IMR-90 (cell line): ENCODE results near the gene ASB13. TPM values are rescaled to one million over a fixed set of nuclear protein-coding genes. Genes with fewer than 3 reads are reported as not detected.

Source experiments
- ATAC-seq: fragments of 200-7000 bp; cut with Tn5 transposase; 2 replicates; pipeline ENCODE4 v1.9.1; 2020; ENCODE audit warnings: low read depth, mild to moderate bottlenecking, moderate library complexity
- BruUV-seq: library from RNA; stranded (reverse); fragments of 400-500 nt; replicated peaks from 2 replicates; lab custom pipeline; 2021; lab: Mats Ljungman, UMichigan
- CTCF ChIA-PET: fragments of 300-600 bp; formaldehyde crosslinking; extraction: SDS; loops from one replicate; lab custom pipeline; 2021; ENCODE audit warnings: antibody characterized with exemption; lab: Yijun Ruan, JAX
- POLR2A ChIA-PET: fragments of 300-600 bp; sonication (Branson Sonifier 250); formaldehyde crosslinking; loops from one replicate; lab custom pipeline; 2022; ENCODE audit warnings: antibody characterized with exemption; ENCODE audit not compliant: unreplicated experiment; lab: Charles Lee
- DNase-seq: peaks from one replicate; pipeline ENCODE4 v3.0.0; 2013
- H2AFZ ChIP-seq: replicated peaks from 2 replicates; pipeline ENCODE3; 2013; ENCODE audit warnings: low read length, mild to moderate bottlenecking; ENCODE audit not compliant: poor library complexity
- H2AK5ac ChIP-seq: 2 replicates; pipeline ENCODE4 v1.6.1; 2013; ENCODE audit warnings: low read depth, low read length, inconsistent platforms
- H2AK9ac ChIP-seq: replicated peaks from 2 replicates; pipeline ENCODE3; 2013; ENCODE audit warnings: mild to moderate bottlenecking, low read depth, low read length, moderate library complexity; ENCODE audit not compliant: poor library complexity
- H2BK120ac ChIP-seq: 2 replicates; pipeline ENCODE4 v1.6.1; 2013; ENCODE audit warnings: low read depth, low read length, inconsistent platforms
- H2BK15ac ChIP-seq: 3 replicates; pipeline ENCODE4 v1.6.1; 2013; ENCODE audit warnings: low read depth, low read length, inconsistent platforms
- H2BK20ac ChIP-seq: 2 replicates; pipeline ENCODE4 v1.6.1; 2013; ENCODE audit warnings: low read depth, mild to moderate bottlenecking, inconsistent platforms, low read length, moderate library complexity
- H2BK5ac ChIP-seq: 2 replicates; pipeline ENCODE4 v1.6.1; 2013; ENCODE audit warnings: mild to moderate bottlenecking, low read depth, low read length, inconsistent platforms; ENCODE audit not compliant: poor library complexity, severe bottlenecking
- H3K14ac ChIP-seq: replicated peaks from 2 replicates; pipeline ENCODE4 v1.6.1; 2013; ENCODE audit warnings: low read depth, low read length, inconsistent platforms
- H3K18ac ChIP-seq: 2 replicates; pipeline ENCODE4 v1.6.1; 2013; ENCODE audit warnings: low read depth, low read length, control low read depth
- H3K23ac ChIP-seq: 2 replicates; pipeline ENCODE4 v1.6.1; 2013; ENCODE audit warnings: low read depth, low read length, inconsistent platforms
- H3K27ac ChIP-seq: 2 replicates; pipeline ENCODE4 v1.5.1; 2013; ENCODE audit warnings: mild to moderate bottlenecking, control low read depth, low read length; ENCODE audit not compliant: insufficient read depth
- H3K27me3 ChIP-seq: 2 replicates; pipeline ENCODE4 v1.6.1; 2013; ENCODE audit warnings: low read length; ENCODE audit not compliant: control insufficient read depth, insufficient read depth
- H3K36me3 ChIP-seq: 2 replicates; pipeline ENCODE4 v1.6.1; 2013; ENCODE audit warnings: low read length, mixed read lengths; ENCODE audit not compliant: control insufficient read depth, insufficient read depth
- H3K4ac ChIP-seq: 2 replicates; pipeline ENCODE4 v1.6.1; 2013; ENCODE audit warnings: low read depth, low read length, inconsistent platforms
- H3K4me1 ChIP-seq: 2 replicates; pipeline ENCODE4 v1.6.1; 2013; ENCODE audit warnings: low read length, mixed read lengths; ENCODE audit not compliant: control insufficient read depth, insufficient read depth
- H3K4me2 ChIP-seq: 2 replicates; pipeline ENCODE4 v1.6.1; 2013; ENCODE audit warnings: low read depth, mild to moderate bottlenecking, control low read depth, low read length, moderate library complexity
- H3K4me3 ChIP-seq: 2 replicates; pipeline ENCODE4 v1.5.1; 2013; ENCODE audit warnings: low read depth, mild to moderate bottlenecking, control low read depth, low read length, moderate library complexity; ENCODE audit not compliant: insufficient read depth
- H3K56ac ChIP-seq: 2 replicates; pipeline ENCODE4 v1.6.1; 2013; ENCODE audit warnings: low read length, inconsistent platforms; ENCODE audit not compliant: insufficient read depth; ENCODE audit errors: extremely low read depth
- H3K79me1 ChIP-seq, 2 experiments: 2 replicates each; pipeline ENCODE4 v1.6.1; 2013; ENCODE audit warnings: low read length in 2 of 2, inconsistent platforms in 1 of 2, low read depth in 1 of 2
- H3K9ac ChIP-seq: 2 replicates; pipeline ENCODE4 v1.6.1; 2013; ENCODE audit warnings: low read depth, low read length, control low read depth
- H3K9me1 ChIP-seq: 2 replicates; pipeline ENCODE4 v1.6.1; 2013; ENCODE audit warnings: low read length, inconsistent platforms; ENCODE audit not compliant: insufficient read depth
- H3K9me3 ChIP-seq: 2 replicates; pipeline ENCODE4 v1.6.1; 2013; ENCODE audit warnings: low read length; ENCODE audit not compliant: control insufficient read depth, insufficient read depth
- H4K20me1 ChIP-seq: 2 replicates; pipeline ENCODE4 v1.6.1; 2013; ENCODE audit warnings: low read length, inconsistent platforms; ENCODE audit not compliant: insufficient read depth
- H4K5ac ChIP-seq: 2 replicates; pipeline ENCODE4 v1.6.1; 2013; ENCODE audit warnings: mild to moderate bottlenecking, low read depth, low read length, control low read depth
- H4K8ac ChIP-seq, 2 experiments: 2 replicates each; pipeline ENCODE4 v1.6.1; 2013; ENCODE audit warnings: low read depth in 2 of 2, low read length in 2 of 2, control low read depth in 1 of 2, inconsistent platforms in 1 of 2
- H4K91ac ChIP-seq: 2 replicates; pipeline ENCODE4 v1.6.1; 2013; ENCODE audit warnings: low read depth, low read length, inconsistent platforms; ENCODE audit not compliant: insufficient read depth
- RFX5 ChIP-seq: IDR thresholded peaks from 2 replicates; pipeline ENCODE4 v1.8.0; 2012; ENCODE audit warnings: low read depth, mild to moderate bottlenecking, low read length, moderate library complexity
- WGBS, 2 experiments: methylation state at CpG; one replicate each; pipeline versions ENCODE4 v1.1.5 to v1.1.7; 2013; ENCODE audit warnings: missing lambda C conversion rate in 2 of 2; ENCODE audit not compliant: insufficient read length in 1 of 2; ENCODE audit errors: extremely low coverage in 2 of 2; 5-methylcytosine and 5-hydroxymethylcytosine counted together
- dilution Hi-C: fragments of 300-500 bp; cut with HindIII; formaldehyde crosslinking; loops from one replicate; pipeline ENCODE4 v1.14.3; 2018; ENCODE audit warnings: low sequenced_read_pairs; ENCODE audit not compliant: unreplicated experiment
- in situ Hi-C: fragments of 300-500 bp; cut with MboI; formaldehyde crosslinking; loops from 3 replicates; pipeline ENCODE4 v1.14.3; 2019; ENCODE audit warnings: low sequenced_read_pairs, inconsistent platforms, mixed read lengths
- intact Hi-C: fragments of 100-400 bp; cut with micrococcal nuclease; formaldehyde crosslinking; loops from 2 replicates; pipeline ENCODE4 v1.10.0; 2022
- polyA plus RNA-seq, 3 experiments: library from polyadenylated mRNA; depleted of rRNA; stranded (reverse); fragments of >200 nt; gene quantifications; 2 replicates each; pipeline ENCODE4 v1.2.3, GENCODE V29; 2012; ENCODE audit warnings: low replicate concordance in 1 of 3
- total RNA-seq: library from RNA; depleted of rRNA; stranded (reverse); fragments of >200 nt; gene quantifications from 2 replicates; pipeline ENCODE4 v1.2.3, GENCODE V29; 2012

Gene ASB13
- total and polyA plus RNA-seq, 2 of the 4 experiments (the other 2 are of a cell fraction), result 4.6 to 6.3 TPM

- dilution Hi-C loops (no loop called here), intact Hi-C loops (no loop called here), in situ Hi-C loops (loop anchor here (10.0 kb wide), 1 partner anchor 203 kb away; the partner anchor contains the start of gene ANKRD16)
- Histone ChIP-seq H3K4me3 (no peak overlapping the region), H2AFZ (no peak overlapping the region), H3K27ac (no peak overlapping the region), H3K79me1 (peaks cover 0 to 10% of the 10 kb centered on the region in 2 experiments; a peak in 1 of 4 replicates), H2BK5ac (no peak overlapping the region), H3K4me1 (no peaks in the 10 kb centered on the region), H2BK120ac (no peak overlapping the region), H3K4ac (no peak overlapping the region), H3K9me1 (no peaks in the 10 kb centered on the region), H4K8ac (no peak overlapping the region), H3K9ac (no peak overlapping the region), H3K56ac (no peak overlapping the region), H4K91ac (no peak overlapping the region), H3K9me3 (no peaks in the 10 kb centered on the region), H2AK5ac (no peak overlapping the region), H3K36me3 (no peaks in the 10 kb centered on the region), H2BK15ac (no peak overlapping the region), H3K4me2 (no peak overlapping the region), H4K5ac (no peak overlapping the region), H3K14ac (no peak overlapping the region), H2AK9ac (no peak overlapping the region), H4K20me1 (peaks cover 13% of the 10 kb centered on the region; the same call in 1 of the 2 replicates), H3K27me3 (peaks cover 12% of the 10 kb centered on the region; the same call in 1 of the 2 replicates), H3K23ac (no peak overlapping the region), H2BK20ac (no peak overlapping the region), H3K18ac (no peak overlapping the region)
- ChIA-PET CTCF (no interaction called here), POLR2A (no interaction called here)
- no CpG with 5 or more reads among the region's 5 CpGs for WGBS, 2 experiments
- ATAC-seq (no peak), DNase-seq (no peak)
- BruUV-seq, result no TSS peak
- TF ChIP-seq RFX5, result no peak
These were observed 15.5 kb upstream of the ASB13 start for GRCh38 chr10:5681930-5682329.
